Erythroblast (primary cell): ENCODE data around the gene ANKRD33B.
"Not testable (repeated sequence)": the region's sequence is repeated elsewhere in the genome, so short reads cannot be mapped to it uniquely, and the experiment has no call there.

ENCODE experiments used
- DNase-seq, 2 experiments: peaks; one replicate each; lab custom pipeline; 2025; lab: John Stamatoyannopoulos, UW
- GATA1 ChIP-seq: IDR thresholded peaks from 2 replicates; pipeline ENCODE4 v1.6.1; 2011; ENCODE audit warnings: low read depth, mild to moderate bottlenecking, control low read depth, low read length, moderate library complexity
- POLR2A ChIP-seq: IDR thresholded peaks from 2 replicates; pipeline ENCODE4 v1.6.1; 2011; ENCODE audit warnings: mild to moderate bottlenecking, low read length

The ANKRD33B gene

DNA sequence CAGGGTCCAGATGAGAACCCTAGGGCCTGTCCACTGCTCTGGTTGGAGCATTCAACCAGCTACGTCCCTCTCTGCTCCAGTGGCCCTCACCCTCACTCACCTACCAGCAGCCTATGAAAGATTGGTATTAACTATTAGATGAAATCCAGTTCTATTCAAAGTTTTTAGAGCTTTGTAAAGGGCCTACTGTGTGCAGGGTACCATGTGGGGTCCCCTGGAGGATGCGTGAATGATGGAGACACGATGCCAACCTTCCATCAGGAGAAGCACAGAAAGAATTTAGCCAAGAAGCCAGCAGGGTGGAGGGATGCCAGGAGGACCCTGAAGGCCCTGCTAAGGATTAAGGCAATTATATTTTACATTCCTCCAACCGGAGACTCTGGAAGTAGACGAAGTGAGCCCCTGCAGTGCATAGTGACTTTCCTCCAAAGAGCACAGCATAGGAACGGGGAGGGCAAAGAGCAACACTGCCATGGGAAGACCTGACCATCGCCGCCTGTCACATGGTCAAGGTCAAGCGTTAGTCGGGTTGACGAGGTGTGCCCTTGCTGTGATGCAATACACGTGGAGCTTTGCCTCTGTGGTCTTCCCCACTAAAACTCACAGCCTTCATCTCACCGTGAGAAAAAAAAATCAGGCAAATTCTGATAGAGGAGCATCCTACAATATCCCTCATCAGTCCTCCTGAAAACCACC is 22.8 kb upstream of the ANKRD33B start:
- DNase-seq = no peak
- TF ChIP-seq POLR2A (no peak), GATA1 (no peak)

DNA sequence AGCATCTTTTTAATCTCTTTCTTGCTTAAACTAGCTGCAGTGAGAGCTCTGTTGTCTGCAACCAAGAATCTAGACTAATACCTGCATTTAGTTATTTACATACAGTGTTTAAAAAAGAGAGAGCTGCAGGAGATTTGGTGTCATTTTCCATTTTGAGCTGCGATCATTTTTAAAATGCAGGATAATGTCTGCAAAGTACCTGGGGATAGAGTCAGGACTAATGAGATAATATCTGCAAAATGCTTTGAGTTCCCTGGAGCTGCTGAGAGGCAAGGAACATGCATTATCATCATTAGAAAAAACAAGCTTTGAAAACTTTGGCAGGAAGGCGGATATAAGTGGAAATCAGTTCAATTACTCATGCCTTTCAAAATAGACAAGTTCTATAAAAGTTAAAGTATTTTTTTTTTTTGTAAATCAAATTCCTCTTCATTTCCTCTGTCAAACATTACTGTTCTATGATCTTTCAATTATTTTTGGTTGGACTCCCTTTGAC is 21.8 kb upstream of the ANKRD33B start:
- TF ChIP-seq GATA1 (no peak), POLR2A (no peak)
- DNase-seq = no peak

- TF ChIP-seq POLR2A = no peak
- TF ChIP-seq GATA1 = no peak
- no peak for DNase-seq
Observed at GRCh38 chr5:10543585-10544040, 20.3 kb upstream of the ANKRD33B start.

DNA sequence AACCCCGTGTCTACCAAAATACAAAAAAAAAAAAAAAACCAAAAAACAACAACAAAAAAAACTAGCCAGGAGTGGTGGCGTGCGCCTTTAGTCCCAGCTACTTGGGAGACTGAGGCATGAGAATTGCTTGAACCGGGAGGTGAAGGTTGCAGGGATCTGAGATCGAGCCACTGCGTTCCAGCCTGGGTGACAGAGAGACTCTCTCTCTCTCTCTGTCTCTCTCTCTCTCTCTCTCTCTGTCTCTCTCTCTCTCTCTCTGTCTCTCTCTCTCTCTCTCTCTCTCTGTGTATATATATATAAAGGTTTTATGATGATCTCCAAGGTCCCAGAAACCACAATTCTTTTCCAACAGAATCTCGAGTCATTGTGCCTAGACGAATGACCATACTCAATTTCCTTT is 18.8 kb upstream of the ANKRD33B start:
- TF ChIP-seq POLR2A (no peak), GATA1 (no peak)
- no peak for DNase-seq

DNA sequence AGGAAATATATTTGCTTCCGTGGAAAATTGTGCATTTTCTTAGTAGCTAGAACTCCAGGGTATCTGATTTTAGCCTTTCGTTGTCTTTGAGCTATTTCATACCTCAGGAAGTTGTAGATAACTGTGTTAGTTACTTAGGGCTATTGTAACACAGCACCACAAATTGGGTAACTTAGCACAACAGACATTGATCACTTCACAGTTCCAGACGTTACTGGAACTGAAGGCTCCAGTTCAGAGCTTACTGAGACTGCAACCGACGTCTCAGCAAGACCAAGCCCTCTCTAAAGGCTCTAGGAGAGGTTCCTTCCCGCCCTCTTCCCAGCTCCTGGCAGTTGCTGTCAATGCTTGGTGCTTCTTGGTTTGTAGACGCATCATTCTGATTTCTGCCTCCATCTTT is 17.7 kb upstream of the ANKRD33B start:
- no peak for DNase-seq
- TF ChIP-seq POLR2A = no peak
- no peak for TF ChIP-seq GATA1

GRCh38 chr5:10548418-10549122 is 15.3 kb upstream of the ANKRD33B start:
- no peak for DNase-seq
- no peak for TF ChIP-seq POLR2A
- TF ChIP-seq GATA1 = no peak

- DNase-seq = not testable (repeated sequence)
Observed at GRCh38 chr5:10549123-10549514, 14.8 kb upstream of the ANKRD33B start.

GRCh38 chr5:10550222-10550995 is 13.5 kb upstream of the ANKRD33B start:
- DNase-seq = no peak

GRCh38 chr5:10551782-10552138 is 12.1 kb upstream of the ANKRD33B start:
- no peak for DNase-seq
- TF ChIP-seq GATA1 = no peak
- no peak for TF ChIP-seq POLR2A

More at GRCh38 chr5:10550222-10550995, 13.5 kb upstream of the ANKRD33B start:
- TF ChIP-seq POLR2A (no peak), GATA1 (no peak)

GRCh38 chr5:10552183-10553143 is 11.4 kb upstream of the ANKRD33B start:
- no peak for TF ChIP-seq GATA1
- no peak for TF ChIP-seq POLR2A
- no peak for DNase-seq

- TF ChIP-seq POLR2A (no peak), GATA1 (no peak)
- DNase-seq = no peak
Observed at GRCh38 chr5:10553476-10553875, 10.4 kb upstream of the ANKRD33B start.

- no peak for DNase-seq
- TF ChIP-seq POLR2A = no peak
- TF ChIP-seq GATA1 = no peak
Observed at GRCh38 chr5:10555277-10555684, 8.6 kb upstream of the ANKRD33B start.

- DNase-seq = no peak
- TF ChIP-seq POLR2A (no peak), GATA1 (no peak)
Observed at GRCh38 chr5:10556289-10556807, 7.5 kb upstream of the ANKRD33B start.
